ENCODE results near the gene GNPNAT1.

GRCh38 chr14:52769887-52770286 is 21.5 kb downstream of the GNPNAT1 start:
- TF ChIP-seq CTCF (IDR thresholded peaks at IDR 0.05) (no peak), POLR2A (IDR thresholded peaks at IDR 0.05) (no peak)
